Endothelial cell of umbilical vein (primary cell): ENCODE data around the gene JUP.

ENCODE experiments used
- CTCF ChIP-seq, 2 donors: IDR thresholded peaks; 1 replicate in 1 of 2; 2 replicates in 1 of 2; pipeline ENCODE4 v1.5.1; 2011; ENCODE audit warnings: low read length in 2 of 2, mild to moderate bottlenecking in 2 of 2, moderate library complexity in 2 of 2, control low read depth in 1 of 2, inconsistent platforms in 1 of 2, low read depth in 1 of 2; ENCODE audit not compliant: insufficient read depth in 1 of 2; ENCODE audit errors: extremely low read depth in 1 of 2
- EZH2 ChIP-seq: IDR thresholded peaks from 2 replicates; pipeline ENCODE4 v1.6.1; 2012; ENCODE audit warnings: borderline replicate concordance, low read depth, mild to moderate bottlenecking, moderate library complexity, low read length, inconsistent platforms; ENCODE audit not compliant: severe bottlenecking
- FOS ChIP-seq: IDR thresholded peaks from 2 replicates; pipeline ENCODE4 v1.6.1; 2011; ENCODE audit warnings: mild to moderate bottlenecking, low read length, moderate library complexity, borderline replicate concordance; ENCODE audit not compliant: insufficient read depth
- GATA2 ChIP-seq: IDR thresholded peaks from 2 replicates; pipeline ENCODE4 v1.7.0; 2011; ENCODE audit warnings: low read depth, mild to moderate bottlenecking, moderate library complexity, mixed read lengths, low read length; ENCODE audit not compliant: insufficient read length, insufficient read depth
- POLR2A ChIP-seq: IDR thresholded peaks from 2 replicates; pipeline ENCODE4 v1.6.1; 2012; ENCODE audit warnings: low read depth, mild to moderate bottlenecking, control low read depth, low read length

DNA sequence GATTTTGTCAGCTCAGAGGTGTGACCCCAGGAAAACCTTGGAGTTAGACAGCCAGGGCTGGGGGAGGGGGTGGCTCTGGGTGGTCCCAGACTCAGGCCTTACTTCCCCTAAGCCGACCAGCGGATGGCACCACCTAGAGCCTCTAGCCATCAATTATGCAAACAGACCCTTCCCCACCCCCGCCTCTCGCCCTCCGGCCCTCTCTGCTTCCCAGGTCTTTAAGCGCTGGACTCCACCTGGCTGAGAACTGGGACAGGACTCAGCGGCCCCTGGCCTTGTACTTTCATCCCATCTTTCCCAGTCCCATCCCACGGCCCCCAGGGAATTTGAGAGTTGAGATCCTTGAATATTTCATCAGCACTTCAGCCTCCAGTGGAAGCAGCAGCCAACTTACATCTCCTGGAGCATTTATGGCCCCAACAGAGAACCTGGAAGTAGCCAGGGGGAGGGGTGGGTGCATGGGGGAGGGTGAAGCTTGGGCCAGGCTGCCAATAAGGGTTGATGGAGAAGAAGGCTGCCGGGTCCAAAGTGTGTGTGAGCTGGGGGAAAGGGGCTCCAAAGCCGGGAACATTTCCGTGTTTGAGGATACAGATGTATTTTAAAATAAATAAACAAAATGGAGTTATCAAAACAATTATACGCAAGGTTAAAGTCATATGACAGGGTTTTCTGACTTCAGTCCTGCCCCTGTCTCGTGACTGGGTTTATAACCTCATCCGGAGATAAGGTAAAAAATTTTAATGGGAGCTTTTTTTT is 7.5 kb upstream of the JUP start:
- TF ChIP-seq EZH2 (no peak), CTCF (IDR thresholded peaks at IDR 0.05; ENCODE audit: extremely low read depth in 1 of 2, insufficient read depth in 1 of 2, low read depth in 1 of 2, low read length in 2 of 2) (no peak), POLR2A (no peak), FOS (no peak), GATA2 (no peak)
